ENCODE measurements around the gene SLC25A10.

SLC25A10 gene

GRCh38 chr17:81685108-81685507 is 27.0 kb upstream of the SLC25A10 start:
- no peak for DNase-seq (ENCODE audit: low spot score)
- in situ Hi-C loops (cut with MboI; ENCODE audit: low sequenced_read_pairs, unreplicated experiment): no loop called here
- TF ChIP-seq CTCF (IDR thresholded peaks at IDR 0.05; ENCODE audit: borderline replicate concordance, control extremely low read depth, extremely low read depth, insufficient read depth, missing control alignments): no peak

GRCh38 chr17:81686614-81687013 is 25.5 kb upstream of the SLC25A10 start:
- DNase-seq (ENCODE audit: low spot score): no peak
- no peak for TF ChIP-seq CTCF (IDR thresholded peaks at IDR 0.05; ENCODE audit: borderline replicate concordance, control extremely low read depth, extremely low read depth, insufficient read depth, missing control alignments)
- in situ Hi-C loops (cut with MboI; ENCODE audit: low sequenced_read_pairs, unreplicated experiment): no loop called here

- TF ChIP-seq CTCF (IDR thresholded peaks at IDR 0.05; ENCODE audit: borderline replicate concordance, control extremely low read depth, extremely low read depth, insufficient read depth, missing control alignments): no peak
- no peak for DNase-seq (ENCODE audit: low spot score)
- in situ Hi-C loops (cut with MboI; ENCODE audit: low sequenced_read_pairs, unreplicated experiment): no loop called here
Measured at GRCh38 chr17:81687770-81688541, 24.1 kb upstream of the SLC25A10 start.

GRCh38 chr17:81688616-81689015 is 23.5 kb upstream of the SLC25A10 start:
- TF ChIP-seq CTCF (IDR thresholded peaks at IDR 0.05; ENCODE audit: borderline replicate concordance, control extremely low read depth, extremely low read depth, insufficient read depth, missing control alignments): no peak
- in situ Hi-C loops (cut with MboI; ENCODE audit: low sequenced_read_pairs, unreplicated experiment): no loop called here
- no peak for DNase-seq (ENCODE audit: low spot score)

GRCh38 chr17:81690066-81690465 is 22.0 kb upstream of the SLC25A10 start:
- TF ChIP-seq CTCF (IDR thresholded peaks at IDR 0.05; ENCODE audit: borderline replicate concordance, control extremely low read depth, extremely low read depth, insufficient read depth, missing control alignments): no peak
- DNase-seq (ENCODE audit: low spot score): no peak
- in situ Hi-C loops (cut with MboI; ENCODE audit: low sequenced_read_pairs, unreplicated experiment): no loop called here

GRCh38 chr17:81690549-81690948 is 21.5 kb upstream of the SLC25A10 start:
- no peak for TF ChIP-seq CTCF (IDR thresholded peaks at IDR 0.05; ENCODE audit: borderline replicate concordance, control extremely low read depth, extremely low read depth, insufficient read depth, missing control alignments)
- in situ Hi-C loops (cut with MboI; ENCODE audit: low sequenced_read_pairs, unreplicated experiment): no loop called here
- no peak for DNase-seq (ENCODE audit: low spot score)

All from GM13976 (cell line).